ENCODE measurements around the gene EFNA5.

The EFNA5 gene

GRCh38 chr5:107636555-107636954 lies 34.2 kb downstream of the EFNA5 start:
- DNase-seq = no peak

GRCh38 chr5:107636068-107636467 lies 34.7 kb downstream of the EFNA5 start:
- DNase-seq = no peak

- no peak for DNase-seq
Measured at GRCh38 chr5:107634981-107635848, 35.5 kb downstream of the EFNA5 start.

- DNase-seq = no peak
Measured at GRCh38 chr5:107633171-107633901, 37.4 kb downstream of the EFNA5 start.

GRCh38 chr5:107631805-107632362 lies 38.9 kb downstream of the EFNA5 start:
- no peak for DNase-seq

GRCh38 chr5:107630184-107630583 lies 40.6 kb downstream of the EFNA5 start:
- no peak for DNase-seq

- no peak for DNase-seq
Measured at GRCh38 chr5:107624235-107624634, 46.5 kb downstream of the EFNA5 start.

- DNase-seq = no peak
Measured at GRCh38 chr5:107621089-107621488, 49.6 kb downstream of the EFNA5 start.

- DNase-seq = no peak
Measured at GRCh38 chr5:107619781-107620180, 51.0 kb downstream of the EFNA5 start.

- no peak for DNase-seq
Measured at GRCh38 chr5:107618242-107618641, 52.5 kb downstream of the EFNA5 start.

- DNase-seq = no peak
Measured at GRCh38 chr5:107617052-107617451, 53.7 kb downstream of the EFNA5 start.

GRCh38 chr5:107616213-107616612 lies 54.5 kb downstream of the EFNA5 start:
- DNase-seq = no peak

GRCh38 chr5:107615299-107615817 lies 55.4 kb downstream of the EFNA5 start:
- DNase-seq = no peak

- no peak for DNase-seq
Measured at GRCh38 chr5:107612541-107612940, 58.2 kb downstream of the EFNA5 start.

GRCh38 chr5:107610798-107611197 lies 59.9 kb downstream of the EFNA5 start:
- no peak for DNase-seq

- no peak for DNase-seq
Measured at GRCh38 chr5:107607671-107608345, 62.9 kb downstream of the EFNA5 start.

GRCh38 chr5:107607196-107607595 lies 63.5 kb downstream of the EFNA5 start:
- DNase-seq = no peak

GRCh38 chr5:107605596-107606125 lies 65.1 kb downstream of the EFNA5 start:
- no peak for DNase-seq

- DNase-seq = no peak
Measured at GRCh38 chr5:107604990-107605389, 65.7 kb downstream of the EFNA5 start.

- DNase-seq = no peak
Measured at GRCh38 chr5:107604146-107604910, 66.4 kb downstream of the EFNA5 start.

- DNase-seq = no peak
Measured at GRCh38 chr5:107603349-107603748, 67.4 kb downstream of the EFNA5 start.

GRCh38 chr5:107602896-107603295 lies 67.8 kb downstream of the EFNA5 start:
- no peak for DNase-seq

Data from GF-D8 (cell line).